ENCODE results near the gene SUFU.

Gene SUFU

GRCh38 chr10:102645388-102645740, 141.6 kb downstream of the SUFU start:
- Histone ChIP-seq H3K27me3 (ENCODE audit: control insufficient read depth in 1 of 2, insufficient read depth in 1 of 2, low read length in 2 of 2) (no peaks in the 10 kb centered on the region), H2AFZ (ENCODE audit: low read depth, low read length) (peak overlapping the region; percentile 15), H3K23ac (ENCODE audit: low read length in 2 of 2) (no peak overlapping the region), H3K4me2 (ENCODE audit: low read length, poor library complexity, severe bottlenecking) (peak overlapping the region; percentile 78), H3K18ac (ENCODE audit: low read depth in 1 of 2, low read length in 2 of 2) (peak overlapping the region; percentile 92 to 99), H4K8ac (ENCODE audit: low read length) (peak overlapping the region; percentile 46), H2BK12ac (ENCODE audit: low read length in 2 of 2) (peak overlapping the region in 1 of 2 experiments; percentile 97), H3K14ac (ENCODE audit: low read length in 2 of 2) (peak overlapping the region in 1 of 2 experiments; percentile 100), H3K36me3 (ENCODE audit: control insufficient read depth in 1 of 2, insufficient read depth in 2 of 2, low read depth in 1 of 2, low read length in 2 of 2) (peaks cover 22 to 47% of the 10 kb centered on the region in 2 experiments), H2BK5ac (ENCODE audit: low read depth, low read length, poor library complexity, severe bottlenecking) (peak overlapping the region; percentile 39), H3K27ac (ENCODE audit: low read length, poor library complexity, severe bottlenecking) (peak overlapping the region; percentile 94), H3K4me3 (ENCODE audit: insufficient read depth in 1 of 2, low read depth in 1 of 2, low read length in 2 of 2) (peak overlapping the region; percentile 79 to 95), H3K79me1 (replicated peaks; ENCODE audit: low read length, poor library complexity, severe bottlenecking) (no peaks in the 10 kb centered on the region), H4K91ac (ENCODE audit: low read length) (peak overlapping the region; percentile 93), H2BK15ac (ENCODE audit: low read depth, poor library complexity, severe bottlenecking) (peak overlapping the region; percentile 6), H2AK5ac (ENCODE audit: low read length, severe bottlenecking) (no peak overlapping the region), H3K9ac (ENCODE audit: low read length) (peak overlapping the region; percentile 98), H2BK120ac (ENCODE audit: low read depth, low read length) (peak overlapping the region; percentile 71), H3K4ac (ENCODE audit: low read depth in 1 of 2, low read length in 2 of 2) (peak overlapping the region; percentile 83 to 98), H3K4me1 (ENCODE audit: control insufficient read depth, insufficient read depth, low read depth, low read length) (peaks cover 38% of the 10 kb centered on the region), H3K9me3 (ENCODE audit: control insufficient read depth, low read length) (no peaks in the 10 kb centered on the region)
- peak; percentile 94 for DNase-seq
- WGBS: 0% methylated on average over 12 of the region's 12 CpGs

- Histone ChIP-seq H3K4me1 (ENCODE audit: control insufficient read depth, insufficient read depth, low read depth, low read length) (peaks cover 45% of the 10 kb centered on the region), H2BK12ac (ENCODE audit: low read length in 2 of 2) (peak overlapping the region; percentile 69 to 83), H3K23ac (ENCODE audit: low read length in 2 of 2) (peak overlapping the region; percentile 47 to 67), H2BK5ac (ENCODE audit: low read depth, low read length, poor library complexity, severe bottlenecking) (peak overlapping the region; percentile 39), H3K4me2 (ENCODE audit: low read length, poor library complexity, severe bottlenecking) (peak overlapping the region; percentile 78), H3K79me1 (replicated peaks; ENCODE audit: low read length, poor library complexity, severe bottlenecking) (no peaks in the 10 kb centered on the region), H3K27me3 (ENCODE audit: control insufficient read depth in 1 of 2, insufficient read depth in 1 of 2, low read length in 2 of 2) (no peaks in the 10 kb centered on the region), H2AK5ac (ENCODE audit: low read length, severe bottlenecking) (peak overlapping the region; percentile 26), H3K27ac (ENCODE audit: low read length, poor library complexity, severe bottlenecking) (peak overlapping the region; percentile 94), H3K18ac (ENCODE audit: low read depth in 1 of 2, low read length in 2 of 2) (peak overlapping the region; percentile 92 to 99), H3K14ac (ENCODE audit: low read length in 2 of 2) (peak overlapping the region in 1 of 2 experiments; percentile 97), H3K36me3 (ENCODE audit: control insufficient read depth in 1 of 2, insufficient read depth in 2 of 2, low read depth in 1 of 2, low read length in 2 of 2) (peaks cover 25 to 52% of the 10 kb centered on the region in 2 experiments), H2BK120ac (ENCODE audit: low read depth, low read length) (peak overlapping the region; percentile 71), H2AFZ (ENCODE audit: low read depth, low read length) (peak overlapping the region; percentile 15), H4K8ac (ENCODE audit: low read length) (peak overlapping the region; percentile 73), H3K4ac (ENCODE audit: low read depth in 1 of 2, low read length in 2 of 2) (peak overlapping the region; percentile 83 to 95), H3K4me3 (ENCODE audit: insufficient read depth in 1 of 2, low read depth in 1 of 2, low read length in 2 of 2) (peak overlapping the region; percentile 79 to 95), H3K9ac (ENCODE audit: low read length) (peak overlapping the region; percentile 98), H3K9me3 (ENCODE audit: control insufficient read depth, low read length) (no peaks in the 10 kb centered on the region), H4K91ac (ENCODE audit: low read length) (peak overlapping the region; percentile 93), H2BK15ac (ENCODE audit: low read depth, poor library complexity, severe bottlenecking) (peak overlapping the region; percentile 62)
- 1% methylated on average over 19 of the region's 29 CpGs for WGBS
- DNase-seq: peak; percentile 96
These were observed 142.2 kb downstream of the SUFU start for GRCh38 chr10:102645741-102646609.

- Histone ChIP-seq H3K14ac (ENCODE audit: low read length in 2 of 2) (peak overlapping the region in 1 of 2 experiments; percentile 93), H3K9me3 (ENCODE audit: control insufficient read depth, low read length) (no peaks in the 10 kb centered on the region)
- WGBS: 61% methylated on average over 18 of the region's 18 CpGs
These were observed 143.1 kb downstream of the SUFU start for GRCh38 chr10:102646610-102647442.

More at GRCh38 chr10:102646610-102647442, 143.1 kb downstream of the SUFU start:
- H2BK5ac ChIP-seq (ENCODE audit: low read depth, low read length, poor library complexity, severe bottlenecking): no peak overlapping the region
- peak overlapping the region in 1 of 2 experiments; percentile 6 for H3K23ac ChIP-seq (ENCODE audit: low read length in 2 of 2)
- peaks cover 33 to 60% of the 10 kb centered on the region in 2 experiments for H3K36me3 ChIP-seq (ENCODE audit: control insufficient read depth in 1 of 2, insufficient read depth in 2 of 2, low read depth in 1 of 2, low read length in 2 of 2)
- H2AFZ ChIP-seq (ENCODE audit: low read depth, low read length): no peak overlapping the region
- H3K79me1 ChIP-seq (replicated peaks; ENCODE audit: low read length, poor library complexity, severe bottlenecking): no peaks in the 10 kb centered on the region
- H3K4me3 ChIP-seq (ENCODE audit: insufficient read depth in 1 of 2, low read depth in 1 of 2, low read length in 2 of 2): peak overlapping the region; percentile 79 to 95
- H4K8ac ChIP-seq (ENCODE audit: low read length): no peak overlapping the region
- H2AK5ac ChIP-seq (ENCODE audit: low read length, severe bottlenecking): no peak overlapping the region
- H3K27me3 ChIP-seq (ENCODE audit: control insufficient read depth in 1 of 2, insufficient read depth in 1 of 2, low read length in 2 of 2): no peaks in the 10 kb centered on the region
- peak overlapping the region; percentile 24 to 59 for H3K18ac ChIP-seq (ENCODE audit: low read depth in 1 of 2, low read length in 2 of 2)
- H3K4ac ChIP-seq (ENCODE audit: low read depth in 1 of 2, low read length in 2 of 2): peak overlapping the region in 1 of 2 experiments; percentile 54
- peak overlapping the region; percentile 94 for H3K27ac ChIP-seq (ENCODE audit: low read length, poor library complexity, severe bottlenecking)
- H2BK12ac ChIP-seq (ENCODE audit: low read length in 2 of 2): peak overlapping the region in 1 of 2 experiments; percentile 59
- peak overlapping the region; percentile 98 for H3K9ac ChIP-seq (ENCODE audit: low read length)
- peak; percentile 69 for DNase-seq
- H3K4me2 ChIP-seq (ENCODE audit: low read length, poor library complexity, severe bottlenecking): peak overlapping the region; percentile 78
- H4K91ac ChIP-seq (ENCODE audit: low read length): peak overlapping the region; percentile 21
- H2BK15ac ChIP-seq (ENCODE audit: low read depth, poor library complexity, severe bottlenecking): no peak overlapping the region
- peaks cover 53% of the 10 kb centered on the region for H3K4me1 ChIP-seq (ENCODE audit: control insufficient read depth, insufficient read depth, low read depth, low read length)
- no peak overlapping the region for H2BK120ac ChIP-seq (ENCODE audit: low read depth, low read length)

All from mesenchymal stem cell (in vitro differentiated cells and primary cell).